ENCODE results near the gene PBX1.

The PBX1 gene

DNA sequence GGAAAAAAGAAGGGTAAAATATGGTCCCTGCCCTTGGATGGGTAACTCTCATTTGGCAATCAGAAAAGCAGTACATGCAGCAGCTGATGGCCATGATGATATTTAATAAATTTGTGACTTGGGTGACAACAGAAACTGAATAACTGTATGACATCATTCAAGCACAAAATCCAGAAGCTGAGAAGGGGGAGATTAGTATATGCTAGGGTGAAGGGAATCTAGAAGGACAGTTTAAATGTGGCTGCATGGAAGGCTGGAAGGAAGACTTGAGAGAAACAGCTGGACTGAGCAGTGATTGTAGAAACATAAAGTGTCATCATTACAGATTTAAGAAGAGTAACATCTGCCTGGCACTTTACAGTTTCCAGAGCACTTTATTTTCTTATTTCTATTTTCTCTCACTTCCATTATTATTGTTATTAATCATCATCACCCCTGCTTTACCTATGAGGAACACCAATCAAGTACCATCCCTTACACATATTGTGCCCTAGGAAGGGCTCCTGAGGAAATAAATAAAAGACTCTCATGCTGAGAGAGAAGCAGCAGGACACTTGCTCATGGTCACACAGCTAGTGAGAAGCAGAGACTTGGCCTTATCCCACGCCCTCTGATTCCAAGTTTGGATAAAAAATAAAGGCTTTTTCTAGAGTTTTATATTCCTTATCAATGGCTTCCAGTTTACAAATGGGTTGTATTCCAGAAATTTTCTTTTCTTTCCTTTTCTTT, 207.2 kb downstream of the PBX1 start:
- DNase-seq, result no peak

DNA sequence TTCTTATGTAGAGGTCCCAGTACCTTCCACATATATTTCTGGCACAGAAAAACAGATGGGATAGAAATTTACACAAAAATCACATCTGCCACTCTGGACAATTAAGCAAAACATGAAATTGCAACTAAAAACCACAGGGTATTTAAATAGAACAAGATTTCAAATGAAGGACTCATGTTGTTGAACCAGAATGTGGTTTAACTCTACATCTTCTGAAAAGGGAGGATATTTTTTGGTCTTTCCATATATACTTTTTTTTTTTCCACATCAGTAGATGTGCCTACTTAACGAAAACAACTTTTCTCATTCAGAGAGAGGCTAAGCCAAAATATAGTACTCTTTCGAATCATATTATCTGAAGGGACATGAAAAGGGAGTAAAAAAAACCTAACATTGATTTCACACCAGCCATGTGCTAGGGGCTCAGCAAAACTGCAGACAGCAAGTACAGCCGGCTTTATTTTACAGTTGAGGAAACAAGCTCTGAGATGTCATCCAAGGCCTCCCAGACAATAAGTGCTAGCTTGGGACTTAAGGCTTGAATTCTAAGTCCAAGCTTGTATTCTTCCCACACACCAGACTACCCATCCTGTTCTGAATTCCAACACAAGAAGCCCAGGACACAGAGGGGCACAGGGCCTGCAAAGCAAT, 208.9 kb downstream of the PBX1 start:
- no peak for DNase-seq

DNA sequence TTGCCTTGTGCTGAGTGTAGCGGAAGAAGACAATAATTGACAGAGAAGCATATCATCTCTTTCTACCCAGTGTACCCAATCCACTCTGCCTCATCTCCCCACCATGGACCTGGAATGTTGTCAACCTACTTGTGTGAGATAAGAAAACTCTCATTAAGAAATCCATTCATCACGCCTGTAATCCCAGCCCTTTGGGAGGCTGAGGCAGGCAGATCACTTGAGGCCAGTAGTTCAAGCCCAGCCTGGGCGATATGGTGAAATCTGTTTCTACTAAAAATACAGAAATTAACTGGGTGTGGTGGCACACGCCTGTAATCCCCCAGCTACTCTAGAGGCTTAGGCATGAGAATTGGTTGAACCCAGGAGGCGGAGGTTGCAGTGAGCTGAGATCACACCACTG, 209.6 kb downstream of the PBX1 start:
- DNase-seq, result no peak

DNA sequence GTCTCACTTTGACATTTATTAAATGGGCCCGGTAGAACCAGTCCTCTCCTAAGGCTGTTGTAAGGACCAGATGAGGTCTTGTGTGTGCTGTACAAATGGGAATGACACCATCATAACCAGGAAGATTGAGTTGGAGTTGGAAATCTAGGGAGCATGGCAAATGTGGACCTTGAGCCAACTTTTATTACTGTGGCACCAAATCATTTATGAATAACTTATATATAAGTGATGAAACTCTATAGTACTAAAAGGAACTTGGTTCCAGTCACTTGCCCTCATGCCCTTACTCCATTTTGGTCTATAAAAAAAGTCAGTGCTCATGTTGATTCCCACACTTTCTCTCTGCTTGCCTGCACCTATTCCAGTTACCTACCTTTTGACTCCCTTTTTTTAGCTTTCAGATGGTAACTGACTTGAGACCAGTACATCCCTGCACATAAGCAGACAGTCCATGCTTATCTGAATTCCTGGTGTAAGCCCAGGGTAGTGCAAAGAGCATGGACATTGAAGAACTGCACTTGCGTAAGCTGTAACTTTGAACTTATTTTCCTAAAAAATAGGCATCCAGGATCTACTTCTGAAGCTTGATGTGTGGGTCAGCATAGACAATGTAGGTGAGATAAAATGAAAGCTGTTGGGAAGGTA, 210.6 kb downstream of the PBX1 start:
- no peak for DNase-seq

- no peak for DNase-seq
These were observed 211.1 kb downstream of the PBX1 start for GRCh38 chr1:164770131-164770529.

DNA sequence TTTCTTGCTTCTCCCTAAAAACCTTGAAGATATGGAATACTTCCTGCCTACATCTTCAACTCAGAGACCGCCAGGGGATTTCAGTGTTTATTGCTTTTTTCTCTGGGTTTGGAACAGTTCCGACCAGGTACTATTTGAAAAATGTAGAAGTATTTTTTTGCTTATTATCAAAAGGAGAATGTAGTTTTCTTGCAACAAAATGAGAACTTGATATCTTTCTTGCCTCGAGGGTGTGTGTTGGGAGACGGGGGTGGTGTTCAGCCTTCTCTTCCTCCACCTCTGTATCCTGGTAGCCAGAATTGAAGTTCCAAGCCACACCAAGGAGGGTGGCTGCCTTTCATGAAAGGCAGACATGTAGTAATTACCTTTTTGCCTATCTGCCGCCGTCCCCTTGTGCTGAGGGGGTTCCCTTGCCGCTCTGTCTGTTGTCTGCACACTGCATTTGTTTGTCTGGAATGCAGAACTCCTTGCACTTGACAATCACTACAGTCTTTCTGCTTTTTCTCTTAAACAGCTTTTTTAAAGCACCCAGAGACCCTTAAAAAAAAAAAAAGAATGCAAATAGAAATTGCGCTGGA, 212.1 kb downstream of the PBX1 start:
- no peak for DNase-seq

GRCh38 chr1:164771619-164772361, 212.8 kb downstream of the PBX1 start:
- no peak for DNase-seq

- DNase-seq, result no peak
These were observed 213.7 kb downstream of the PBX1 start for GRCh38 chr1:164772635-164773034.

GRCh38 chr1:164773102-164773501, 214.1 kb downstream of the PBX1 start:
- no peak for DNase-seq

DNA sequence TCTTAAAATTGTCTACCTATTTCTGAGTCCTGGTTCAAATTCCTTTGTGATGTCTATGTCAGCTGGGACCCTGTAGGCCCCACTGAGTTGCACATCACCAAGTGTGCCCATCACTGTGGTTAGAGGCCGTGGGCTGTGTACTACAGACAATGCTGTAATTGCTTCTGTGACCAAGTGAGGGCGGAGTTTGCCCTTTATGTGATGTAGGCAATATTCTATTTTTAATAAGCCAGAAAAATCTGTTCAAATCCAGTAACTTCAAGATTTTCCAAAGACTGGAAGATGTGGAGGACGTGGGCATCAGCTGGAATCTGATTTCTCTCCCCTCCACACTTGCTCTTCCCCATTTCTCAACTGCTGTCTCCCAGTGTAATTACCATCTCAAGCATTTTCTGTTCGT, 215.4 kb downstream of the PBX1 start:
- no peak for DNase-seq

GRCh38 chr1:164774819-164775654, 216.1 kb downstream of the PBX1 start:
- DNase-seq, result no peak

- DNase-seq, result no peak
These were observed 218.5 kb downstream of the PBX1 start for GRCh38 chr1:164777518-164777917.

GRCh38 chr1:164779376-164779775, 220.4 kb downstream of the PBX1 start:
- DNase-seq, result no peak

DNA sequence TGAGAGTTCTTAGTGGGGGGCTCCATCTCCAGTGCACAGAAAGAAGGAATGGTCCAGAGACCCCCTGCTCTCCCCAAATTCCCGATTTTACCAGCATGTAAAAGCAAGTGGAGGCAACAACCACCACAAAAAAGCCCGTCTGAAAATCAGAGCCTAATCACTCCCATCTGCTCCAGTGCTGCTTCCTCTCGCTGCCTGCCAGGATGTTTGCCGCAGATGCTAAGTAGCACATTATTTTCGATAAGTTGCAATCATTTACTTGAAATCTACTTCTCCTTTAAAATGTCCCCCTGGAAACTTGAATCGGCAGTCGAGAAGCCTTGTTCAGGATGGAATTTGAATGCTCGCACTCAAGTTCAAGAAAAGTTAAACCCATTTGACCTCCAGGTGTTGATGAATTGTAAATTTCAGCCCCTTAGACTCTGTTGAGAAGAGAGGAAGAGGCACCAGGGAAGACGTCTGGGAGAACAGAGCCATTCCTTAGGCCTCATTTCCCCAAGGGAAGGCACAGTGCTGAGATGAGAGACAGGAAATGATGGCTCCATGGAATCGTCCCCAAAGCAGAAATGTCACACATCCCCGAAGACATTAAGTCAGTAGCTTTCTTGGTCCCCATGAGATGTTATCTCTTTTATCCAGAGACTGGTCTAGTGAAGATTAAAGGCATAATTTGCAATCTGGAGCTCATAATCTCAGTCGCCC, 221.3 kb downstream of the PBX1 start:
- DNase-seq, result no peak

- DNase-seq, result no peak
These were observed 221.9 kb downstream of the PBX1 start for GRCh38 chr1:164780863-164781262.

DNA sequence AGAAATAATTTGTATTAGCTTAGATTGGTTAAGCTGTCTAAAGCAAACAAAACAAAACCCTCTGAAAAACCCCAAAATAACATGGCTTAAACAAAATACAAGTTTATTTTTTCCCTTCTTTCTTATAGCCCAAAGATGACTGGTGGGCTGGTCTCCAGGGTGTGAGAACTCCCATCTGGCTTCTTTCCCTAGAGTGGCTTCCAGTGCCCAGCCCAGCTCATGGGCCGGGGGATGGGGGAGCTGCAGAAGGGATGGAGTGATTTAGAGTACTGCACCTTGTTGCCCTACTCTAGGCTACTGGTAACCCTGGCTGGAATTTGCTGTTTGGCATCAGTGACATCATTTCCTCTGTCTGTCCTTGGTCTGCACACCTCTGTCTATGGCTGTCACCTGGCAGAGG, 223.0 kb downstream of the PBX1 start:
- no peak for DNase-seq

- no peak for DNase-seq
These were observed 225.0 kb downstream of the PBX1 start for GRCh38 chr1:164783778-164784555.

- DNase-seq, result no peak
These were observed 226.0 kb downstream of the PBX1 start for GRCh38 chr1:164784960-164785359.

DNA sequence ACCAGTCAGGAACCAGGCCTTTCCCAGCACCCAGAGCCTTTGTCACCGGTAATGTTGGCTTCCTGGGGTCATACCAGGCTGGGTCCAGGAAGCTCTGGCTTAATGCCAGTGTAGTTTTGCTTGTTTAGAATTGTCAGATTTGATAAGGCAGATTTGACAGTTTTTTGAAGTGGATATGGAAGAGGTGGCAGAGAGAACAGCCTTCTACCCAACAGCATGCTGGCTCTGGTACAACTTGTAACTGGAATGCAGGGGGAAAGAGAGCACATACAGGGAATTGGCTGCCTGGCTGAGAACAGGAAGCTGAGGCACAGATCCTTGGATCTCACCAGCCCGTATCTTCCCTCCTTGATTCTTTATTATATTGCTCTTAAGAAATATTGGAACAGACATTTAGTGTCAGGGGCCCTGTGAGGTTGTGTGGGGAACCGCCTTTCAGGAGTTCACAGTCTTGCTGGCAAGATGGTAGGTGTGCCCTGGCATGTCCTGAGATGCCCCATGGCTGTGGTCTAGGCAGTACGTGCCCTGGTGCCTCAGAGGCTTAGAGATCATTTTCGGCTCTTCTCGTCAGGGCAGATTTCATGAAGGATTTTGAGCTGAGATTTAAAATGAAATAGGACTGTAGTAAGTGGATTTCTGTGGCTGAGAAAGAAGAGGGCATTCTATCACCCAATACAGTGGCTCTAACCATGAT, 227.0 kb downstream of the PBX1 start:
- DNase-seq, result no peak
